ENCODE results near the gene AURKB. TPM values are rescaled to one million over a fixed set of nuclear protein-coding genes. Genes with fewer than 3 reads are reported as not detected.
"Not testable (repeated sequence)": the region's sequence is repeated elsewhere in the genome, so short reads cannot be mapped to it uniquely, and the experiment has no call there.

AURKB gene
- total RNA-seq, 1 experiment from 2014 or later: 161 TPM

DNA sequence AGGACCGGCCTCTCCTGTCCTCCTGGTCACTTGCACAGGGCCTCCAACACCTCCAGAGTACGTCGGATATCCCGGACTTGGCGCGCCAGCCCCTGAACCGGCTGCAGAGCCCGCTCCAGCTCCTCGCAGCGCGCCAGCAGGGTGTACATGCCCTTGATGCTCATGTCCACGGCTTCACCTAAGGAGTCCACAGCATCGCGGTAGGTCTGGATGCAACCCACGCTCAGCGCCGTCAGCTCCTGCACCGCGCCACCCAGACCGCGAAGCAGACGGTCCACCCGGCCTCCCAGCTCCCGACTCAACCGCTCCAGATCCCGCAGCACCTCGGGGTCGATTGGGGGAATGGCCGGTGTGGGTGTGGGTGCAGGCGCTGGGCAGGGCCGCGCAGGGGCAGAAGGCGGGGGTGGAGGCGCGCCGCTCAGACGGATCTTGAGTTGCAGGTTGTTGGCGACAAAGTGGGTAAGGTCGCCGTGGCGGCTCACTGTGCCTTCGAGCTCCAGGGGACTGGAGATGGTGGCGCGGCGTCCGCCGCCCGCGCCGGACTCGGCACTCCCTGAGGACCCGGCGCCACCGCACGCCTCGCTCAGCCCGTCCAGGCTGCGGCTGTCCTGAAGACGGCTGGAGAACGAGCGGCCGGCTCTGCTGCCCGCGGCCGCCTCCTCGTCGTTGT lies 21.2 kb downstream of the AURKB start:
- no peak for DNase-seq (ENCODE audit: low read depth)

DNA sequence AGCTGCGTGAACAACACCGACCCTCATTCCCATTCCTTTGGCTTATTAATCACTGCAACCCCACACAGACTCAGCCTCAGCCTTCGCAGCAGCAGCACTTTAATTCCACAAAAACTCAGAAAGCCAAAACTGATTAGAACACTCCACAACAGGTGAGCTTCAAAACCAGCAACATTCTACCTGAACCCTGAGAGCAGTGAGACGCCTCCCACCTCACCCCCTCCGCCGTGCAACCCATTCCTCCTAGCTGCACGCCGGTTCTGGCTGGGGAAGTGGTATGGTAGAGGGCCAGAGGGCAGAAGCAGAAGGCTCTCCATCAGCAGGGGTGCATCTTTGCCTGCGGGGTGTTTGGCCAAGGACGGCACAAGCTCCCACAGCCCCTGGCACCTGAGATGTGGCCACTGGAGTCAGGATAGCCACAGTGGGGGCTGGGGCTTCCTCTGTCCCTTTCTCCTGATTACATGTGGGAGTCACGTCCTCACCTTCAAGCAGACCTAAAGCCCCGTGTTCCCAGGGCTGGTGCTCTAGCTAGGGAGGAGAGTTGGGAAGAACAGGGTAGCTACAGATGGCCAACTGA lies 22.0 kb downstream of the AURKB start:
- DNase-seq (ENCODE audit: low read depth): no peak

DNA sequence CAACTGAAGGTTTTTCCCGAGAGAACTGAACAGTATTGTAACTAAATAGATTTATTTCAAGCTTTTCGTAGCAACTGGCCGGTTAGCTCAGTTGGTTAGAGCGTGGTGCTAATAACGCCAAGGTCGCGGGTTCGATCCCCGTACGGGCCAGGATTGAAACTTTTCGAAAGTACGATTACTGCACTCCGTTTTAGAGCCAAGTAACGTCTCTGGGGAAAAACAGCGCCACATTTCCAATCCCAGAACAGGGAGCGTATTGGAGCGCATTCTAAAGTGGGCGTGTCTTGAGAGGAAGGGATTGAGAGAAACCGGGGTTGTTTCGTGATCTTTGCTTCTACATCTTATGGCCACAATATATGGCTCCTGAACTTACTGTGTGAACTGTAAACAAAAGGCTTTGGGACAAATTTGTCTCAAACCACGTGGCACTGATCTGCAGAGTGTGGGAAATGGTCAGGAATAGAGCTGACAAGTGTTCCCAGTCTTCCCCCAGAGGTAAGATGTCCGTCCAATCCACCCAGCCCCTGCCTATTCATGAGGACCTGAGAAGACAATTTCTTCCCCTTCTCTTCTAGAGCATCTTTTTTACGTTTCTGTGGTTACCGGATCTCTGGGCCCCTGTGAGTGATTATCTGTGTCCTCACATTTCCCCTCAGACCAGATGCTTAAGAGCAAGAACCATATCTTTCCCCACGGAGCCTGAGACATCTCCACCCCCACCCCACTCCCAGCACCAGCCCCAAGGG lies 22.7 kb downstream of the AURKB start:
- DNase-seq (ENCODE audit: low read depth): peak; percentile 100

DNA sequence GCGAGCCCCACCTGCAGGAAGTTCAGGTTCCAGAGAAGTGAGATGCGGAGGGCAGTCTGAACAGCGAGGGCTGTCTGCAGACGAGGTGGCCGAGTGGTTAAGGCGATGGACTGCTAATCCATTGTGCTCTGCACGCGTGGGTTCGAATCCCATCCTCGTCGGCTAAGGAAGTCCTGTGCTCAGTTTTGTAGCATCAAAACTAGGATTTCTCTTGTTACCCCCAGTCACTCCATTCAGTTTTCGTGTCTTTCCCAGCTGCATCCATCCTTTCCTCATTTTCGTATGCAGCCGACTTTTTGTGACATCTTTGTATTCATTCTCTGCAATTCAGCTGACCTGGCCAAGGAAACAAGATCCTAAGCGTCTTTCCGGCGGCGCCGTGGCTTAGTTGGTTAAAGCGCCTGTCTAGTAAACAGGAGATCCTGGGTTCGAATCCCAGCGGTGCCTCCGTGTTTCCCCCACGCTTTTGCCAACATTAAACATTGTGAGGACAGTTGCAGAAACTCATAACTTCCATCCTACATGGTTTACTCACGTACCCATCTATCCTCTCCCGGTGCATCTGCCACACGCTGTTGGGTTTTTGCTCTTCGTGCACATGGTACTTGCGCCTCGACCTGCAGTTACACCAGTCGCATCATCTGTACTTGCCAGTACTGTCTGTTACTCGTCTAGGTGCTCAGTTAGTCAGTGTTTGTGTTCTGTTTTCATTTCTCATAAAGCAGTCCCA lies 23.4 kb downstream of the AURKB start:
- peak; percentile 97 for DNase-seq (ENCODE audit: low read depth)

DNA sequence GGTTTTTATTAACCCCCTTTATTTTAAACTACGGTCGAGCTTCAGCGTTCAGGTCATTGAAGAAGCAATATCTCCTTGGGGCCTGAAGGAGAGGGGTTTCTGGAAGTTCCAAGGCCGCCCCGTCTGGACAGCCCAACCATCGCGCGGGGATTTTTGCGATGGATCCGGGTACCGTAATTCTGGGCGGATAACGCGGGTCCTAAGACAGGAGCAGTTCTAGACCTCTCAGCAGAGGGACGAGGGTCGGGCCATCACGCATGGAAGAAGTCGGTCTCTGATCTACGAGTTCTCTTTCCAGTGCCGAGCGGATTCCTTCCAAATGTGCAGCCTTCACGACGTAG lies 24.0 kb downstream of the AURKB start:
- no peak for DNase-seq (ENCODE audit: low read depth)

DNA sequence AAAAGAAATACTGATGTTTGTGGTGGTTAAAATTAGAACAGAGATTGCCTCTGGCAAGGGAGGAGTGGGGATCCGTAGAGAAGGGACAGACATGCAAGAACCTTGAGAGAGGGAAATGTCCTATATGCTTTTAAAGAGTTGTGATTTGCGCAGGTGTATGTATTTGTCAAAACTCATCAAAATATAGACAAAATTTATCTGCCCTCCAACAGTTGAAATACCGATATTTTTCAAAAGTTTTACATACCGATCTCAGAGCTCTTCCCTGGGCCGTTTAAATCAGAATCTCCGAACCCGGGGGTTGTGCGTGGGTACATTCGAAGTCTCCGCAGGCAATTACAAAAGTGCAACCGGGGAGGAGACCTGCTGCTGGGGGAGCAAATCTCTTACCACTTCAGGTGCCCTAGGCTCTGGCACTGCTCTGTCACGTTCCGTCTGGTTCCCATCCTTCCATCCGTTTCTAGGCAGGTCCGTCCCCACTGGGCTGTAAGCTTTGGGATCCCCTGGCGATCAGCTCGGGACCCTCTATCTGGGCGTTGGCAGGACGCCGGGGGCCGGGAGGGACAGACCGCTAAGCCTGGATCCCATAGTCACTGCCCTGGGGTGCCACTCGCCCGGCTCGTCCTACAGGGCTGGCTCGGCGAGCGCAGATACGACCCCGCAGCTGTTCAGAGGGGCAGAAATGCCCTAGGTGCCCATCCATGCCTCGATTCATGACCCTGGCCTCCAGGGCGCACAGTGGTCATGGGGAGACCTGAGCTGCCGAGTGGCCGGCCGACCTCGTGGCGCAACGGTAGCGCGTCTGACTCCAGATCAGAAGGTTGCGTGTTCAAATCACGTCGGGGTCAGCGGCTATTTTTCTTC lies 24.6 kb downstream of the AURKB start:
- peak; percentile 83 for DNase-seq (ENCODE audit: low read depth)

DNA sequence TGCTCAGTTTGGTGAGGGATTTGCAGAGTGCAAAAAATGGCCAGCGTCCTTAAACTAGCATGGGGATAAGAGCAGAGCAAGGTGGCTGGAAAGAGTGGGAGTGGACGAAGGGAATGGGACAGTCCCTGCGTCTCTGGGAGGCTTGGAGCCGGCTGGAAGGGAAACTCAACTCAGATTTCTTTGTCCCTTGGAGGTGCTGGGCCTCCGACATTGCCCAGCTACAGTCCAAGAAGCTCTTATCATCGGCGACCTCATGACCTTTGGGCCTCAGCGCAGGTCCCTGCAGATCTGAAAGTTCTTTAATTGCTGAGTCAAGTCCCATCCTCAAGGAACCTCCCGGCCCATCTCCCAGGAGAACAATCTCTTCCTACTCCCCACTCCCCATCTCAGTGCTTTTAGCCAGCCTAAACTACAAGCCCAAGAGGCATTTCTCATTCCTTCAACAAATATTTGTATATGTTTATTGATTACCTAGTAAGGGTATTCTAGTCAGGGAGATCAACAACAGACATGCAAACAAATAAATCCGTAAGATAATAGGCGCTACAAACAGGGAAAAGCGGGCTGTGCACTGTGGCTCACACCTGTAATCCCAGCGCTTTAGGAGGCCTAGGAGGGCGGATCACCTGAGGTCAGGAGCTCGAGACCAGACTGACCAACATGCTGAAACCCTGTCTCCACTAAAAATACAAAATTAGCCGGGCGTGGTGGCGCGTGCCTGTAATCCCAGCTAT lies 33.2 kb downstream of the AURKB start:
- no peak for DNase-seq (ENCODE audit: low read depth)

DNA sequence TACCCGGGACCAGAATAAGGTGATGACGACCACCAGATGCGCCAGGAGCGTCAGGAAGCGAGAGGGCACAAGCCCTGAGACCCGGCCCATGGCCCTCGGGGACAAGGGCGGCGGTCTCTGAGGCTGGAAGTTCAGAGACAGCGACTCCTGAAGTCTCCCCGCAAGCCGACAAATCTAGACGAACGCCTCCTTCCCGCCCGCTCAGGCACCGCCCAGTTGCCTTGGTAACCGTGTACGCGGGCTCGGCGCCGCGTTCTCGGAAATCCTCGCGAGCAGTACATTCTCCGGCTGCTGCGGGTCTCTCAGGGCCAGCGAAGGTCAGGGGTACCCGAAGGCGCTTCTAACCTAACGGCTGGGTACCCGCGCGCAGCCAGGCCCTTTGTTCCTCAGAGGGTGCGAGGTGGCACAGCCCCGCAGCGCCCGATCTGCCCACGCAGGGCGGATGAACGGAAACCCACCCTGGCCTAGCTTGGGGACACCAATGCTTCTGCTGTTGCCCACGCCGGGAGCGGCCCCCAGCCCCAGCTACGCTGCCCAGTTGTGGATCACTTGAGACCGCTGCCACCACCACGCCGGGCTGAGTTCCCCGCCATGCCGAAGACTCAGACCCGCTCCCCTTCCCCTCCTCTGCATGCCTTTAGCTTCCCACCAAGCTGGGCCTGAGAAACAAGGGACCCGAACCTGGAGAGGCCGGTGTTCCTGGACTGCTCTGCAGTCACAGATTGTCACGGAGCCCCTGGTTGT lies 34.0 kb downstream of the AURKB start, which contains the start of gene TMEM107:
TMEM107 (minus strand) TSS at position 184 of the 744 bp plus-strand sequence; CDS start at position 90, 94 bp downstream.
- peak; percentile 81 for DNase-seq (ENCODE audit: low read depth)

DNA sequence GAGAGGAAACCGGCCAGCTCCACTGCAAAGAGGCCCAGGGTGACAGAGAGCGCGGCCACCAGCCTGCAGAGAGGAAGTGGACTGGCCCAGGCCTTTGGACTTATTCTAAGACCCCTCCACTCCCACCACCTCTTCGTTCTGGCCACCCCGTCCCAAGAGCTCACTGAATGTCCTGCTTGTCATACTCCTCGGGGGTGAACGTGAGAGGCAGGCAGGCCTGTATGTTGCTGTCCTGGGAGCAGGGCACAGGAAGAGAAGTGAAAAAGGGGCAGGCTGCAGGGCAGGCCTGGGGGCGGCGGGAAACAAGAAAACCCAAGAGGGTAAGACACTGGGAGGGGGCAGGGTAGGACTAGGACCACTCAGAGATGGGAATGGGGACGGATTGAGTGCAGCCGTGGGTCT lies 34.6 kb downstream of the AURKB start:
- DNase-seq (ENCODE audit: low read depth): no peak

DNA sequence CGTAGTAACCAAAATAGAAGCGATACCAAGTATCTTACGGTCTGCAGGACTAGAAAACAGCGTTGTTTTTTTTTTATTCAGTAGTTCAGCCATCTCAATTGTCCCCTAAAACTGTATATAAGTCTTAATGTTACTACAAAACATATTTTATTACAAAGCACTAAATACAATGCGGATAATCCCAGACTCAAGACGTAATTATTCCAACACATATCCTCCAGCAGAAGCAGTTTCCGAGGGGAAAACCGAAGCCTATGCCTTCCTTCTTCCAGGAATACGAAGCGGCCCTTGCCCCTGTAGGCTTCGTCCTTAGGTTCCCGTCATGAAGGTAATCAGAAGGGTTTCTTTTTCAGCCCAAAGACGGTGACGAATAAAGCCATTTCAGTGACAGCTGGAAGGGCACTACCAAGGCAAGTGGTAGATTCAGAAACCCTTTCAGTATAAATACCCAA lies 36.5 kb downstream of the AURKB start:
- DNase-seq (ENCODE audit: low read depth): no peak

DNA sequence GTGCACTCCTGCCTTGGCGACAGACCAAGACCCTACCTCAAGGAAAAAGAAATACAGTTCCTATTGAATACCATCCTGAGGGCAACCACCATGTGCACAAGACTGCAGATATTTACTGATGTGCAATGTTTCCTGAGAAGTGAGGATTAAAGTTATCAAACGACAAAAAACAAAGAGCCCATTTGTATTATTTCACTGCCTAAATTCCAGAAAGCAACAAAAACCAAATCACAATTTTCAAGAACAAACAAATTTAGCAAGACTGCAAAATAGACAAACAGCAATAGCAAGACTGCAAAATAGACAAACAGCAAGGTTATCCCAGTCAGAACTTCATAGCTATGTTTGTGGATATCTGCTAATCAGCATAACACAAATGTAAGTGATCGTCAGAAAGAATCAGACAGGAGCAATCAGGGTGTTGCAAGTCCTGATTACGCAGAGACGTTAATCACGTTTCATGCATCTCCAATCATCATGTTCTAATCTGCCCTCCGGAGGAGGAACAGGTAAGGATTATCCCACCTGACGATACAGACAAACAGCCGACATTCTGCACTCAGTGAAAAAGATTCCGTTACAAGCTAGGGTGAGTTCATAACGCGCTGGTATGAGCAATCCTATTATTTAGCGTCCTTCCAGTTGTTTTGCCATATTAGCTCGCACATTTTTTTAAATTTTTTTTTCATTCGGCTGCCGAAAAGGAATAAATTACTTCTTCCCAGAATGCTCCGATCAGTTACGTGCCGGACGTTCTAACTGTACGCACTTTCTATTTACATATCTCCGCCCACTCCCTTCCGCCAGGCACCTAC lies 37.1 kb downstream of the AURKB start:
- peak; percentile 99 for DNase-seq (ENCODE audit: low read depth)

DNA sequence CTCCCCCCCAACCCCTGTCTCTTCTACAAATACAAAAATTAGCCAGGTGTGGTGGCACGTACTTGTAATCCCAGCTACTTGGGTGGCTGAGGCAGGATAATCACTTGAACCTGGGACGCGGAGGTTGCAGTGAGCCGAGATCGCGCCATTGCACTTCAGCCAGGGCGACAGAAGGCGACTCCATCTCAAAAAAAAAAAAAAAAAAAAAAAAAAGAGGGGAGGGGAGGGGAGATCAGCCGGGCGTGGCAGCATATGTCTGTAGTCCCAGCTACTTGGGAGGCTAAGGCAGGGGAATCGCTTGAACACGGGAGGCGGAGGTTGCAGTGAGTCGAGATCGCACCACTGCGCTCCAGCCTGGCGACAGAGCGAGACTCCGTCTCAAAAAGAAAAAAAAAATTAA lies 40.2 kb downstream of the AURKB start:
- not testable (repeated sequence) for DNase-seq (ENCODE audit: low read depth)

DNA sequence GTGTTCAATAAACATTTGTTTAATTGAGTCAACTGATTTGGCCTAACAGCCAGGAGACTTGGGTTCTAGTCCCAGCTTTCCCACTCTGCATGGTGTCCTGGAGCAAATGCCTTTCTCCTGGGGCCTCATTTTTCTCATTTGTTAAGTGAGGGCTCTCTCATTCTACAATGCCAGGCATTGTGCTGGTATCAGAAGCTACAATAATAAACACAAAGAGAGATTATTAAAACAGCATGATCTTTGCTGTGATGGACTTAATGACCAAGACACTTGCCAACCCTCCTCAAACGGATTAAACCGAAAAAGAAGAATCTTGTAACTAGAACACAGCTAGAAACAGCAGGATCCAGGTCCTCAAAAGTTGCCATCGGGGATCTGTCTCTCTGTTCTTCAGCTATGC lies 42.8 kb downstream of the AURKB start:
- DNase-seq (ENCODE audit: low read depth): no peak

DNA sequence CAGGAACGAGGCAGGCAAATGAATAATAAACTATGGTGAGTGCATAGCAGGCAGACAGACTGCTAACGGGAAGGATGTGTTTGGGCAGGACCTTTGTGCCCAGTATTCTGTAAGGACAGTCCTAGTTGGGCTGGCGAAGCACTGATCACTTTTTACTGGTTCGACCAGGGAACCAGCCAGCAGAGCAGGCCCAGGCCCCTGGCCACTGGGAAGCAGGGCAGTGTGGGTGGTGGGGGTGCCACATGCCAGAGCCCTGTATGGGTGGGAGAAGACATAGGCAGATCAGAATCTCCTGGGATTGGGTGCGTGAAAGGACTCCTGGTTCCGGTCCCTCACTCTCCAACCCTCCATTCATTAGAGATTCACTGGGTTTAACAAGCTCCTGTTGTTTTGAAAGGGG lies 43.6 kb downstream of the AURKB start:
- no peak for DNase-seq (ENCODE audit: low read depth)

DNA sequence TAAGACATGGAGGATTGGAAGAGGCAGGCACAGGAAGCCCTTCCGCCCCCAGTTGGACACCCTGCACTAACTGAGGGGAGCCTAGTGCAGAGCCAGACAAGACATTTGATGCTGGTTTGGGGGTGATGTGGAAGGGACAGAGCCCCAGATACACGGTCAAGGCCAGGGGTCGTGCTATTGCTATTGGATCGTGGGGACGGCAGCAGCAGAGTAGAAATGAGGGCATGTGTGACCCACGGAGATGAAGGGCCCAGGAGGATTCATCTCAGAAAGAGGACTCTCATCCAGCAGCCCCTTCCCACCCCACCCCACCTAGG lies 45.6 kb downstream of the AURKB start:
- DNase-seq (ENCODE audit: low read depth): no peak

DNA sequence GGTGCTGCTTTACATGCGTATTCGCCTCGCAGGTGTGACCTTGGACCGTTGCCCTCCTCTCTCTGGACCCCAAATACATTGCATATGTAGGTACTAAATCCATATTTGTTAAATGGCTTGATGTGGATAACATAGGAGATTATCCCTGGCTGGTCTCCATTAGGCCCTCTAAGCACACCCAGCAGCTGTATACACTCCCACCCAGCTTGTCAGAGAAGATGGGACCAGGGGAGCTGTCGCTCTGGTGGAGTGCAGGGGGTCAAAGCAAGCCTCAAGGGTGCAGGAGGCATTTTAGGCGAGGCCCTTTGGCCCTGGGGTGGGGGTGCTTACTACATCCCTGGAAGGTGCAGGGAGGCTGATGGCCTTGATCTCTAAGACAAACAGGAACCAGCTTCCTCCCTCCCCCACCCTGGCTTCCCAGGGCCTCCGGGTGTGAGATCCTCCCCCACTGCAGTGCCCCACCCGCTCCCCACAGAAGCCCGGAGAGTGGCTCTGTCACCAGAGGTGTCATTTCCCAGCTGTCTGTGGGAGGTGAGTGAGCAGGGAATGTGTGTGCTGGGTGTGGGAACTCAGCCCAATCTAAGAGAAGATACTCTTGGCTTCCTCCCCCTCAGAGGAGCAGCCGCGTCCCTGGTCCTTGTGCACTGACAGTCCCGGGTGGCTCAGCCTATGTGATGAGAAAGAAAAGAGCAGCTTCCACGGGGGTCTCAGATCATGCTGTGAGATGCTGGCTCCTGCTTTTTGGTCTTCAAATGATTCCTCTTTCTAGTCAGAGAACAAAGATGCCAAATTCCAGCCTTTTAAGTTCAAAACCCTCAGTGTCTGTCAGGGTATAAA lies 46.2 kb downstream of the AURKB start:
- DNase-seq (ENCODE audit: low read depth): peak; percentile 38

DNA sequence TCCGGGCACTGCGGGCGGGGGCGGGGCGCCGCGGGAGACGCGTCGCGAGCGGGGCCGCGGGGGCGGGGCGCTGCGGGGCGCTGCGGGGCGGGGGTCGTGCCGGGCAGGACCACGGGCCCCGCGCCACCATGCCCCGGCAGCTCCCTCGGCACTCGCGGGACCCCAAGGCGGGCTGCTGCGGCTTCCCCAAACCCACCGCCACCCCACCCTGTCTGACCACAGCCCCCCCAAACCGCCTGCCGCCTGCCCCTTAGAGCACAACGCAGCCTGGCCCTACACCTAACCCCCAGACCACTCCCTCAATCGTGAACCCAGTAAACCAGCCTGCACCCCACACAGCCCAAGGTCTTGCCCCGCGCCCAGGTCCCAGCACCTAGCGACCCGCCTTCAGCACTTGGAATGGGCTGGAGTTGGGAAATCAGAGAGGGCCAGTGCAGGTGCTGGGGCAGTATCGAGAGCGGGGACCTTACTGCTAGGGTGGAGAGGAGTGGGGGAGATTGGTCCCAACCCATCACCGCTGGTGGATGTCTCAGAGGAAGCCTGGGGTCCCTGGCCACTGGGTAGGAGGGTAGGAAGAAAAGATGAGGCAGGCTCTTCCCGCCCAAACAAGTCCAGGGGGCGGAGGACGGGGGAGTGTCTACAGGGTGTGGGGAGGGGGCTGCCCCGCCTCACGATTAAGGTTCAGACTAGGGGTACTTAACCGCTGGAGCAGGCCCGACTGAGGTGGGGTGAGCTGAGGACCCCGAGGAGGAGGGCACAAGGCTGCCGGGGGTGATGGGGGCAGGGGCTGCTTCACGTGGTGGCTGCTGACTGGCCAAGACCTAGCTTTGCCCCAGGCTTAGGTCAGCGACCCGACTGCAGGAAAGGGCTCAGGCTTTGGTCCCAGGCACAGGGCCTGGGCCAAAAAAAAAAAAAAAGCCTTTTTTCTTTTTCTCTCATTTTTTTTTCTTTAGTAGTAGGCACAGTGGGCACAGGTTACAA lies 47.1 kb downstream of the AURKB start:
- no peak for DNase-seq (ENCODE audit: low read depth)

Data from HT1080 (cell line).